ENCODE results near the gene NLRP4.

DNA sequence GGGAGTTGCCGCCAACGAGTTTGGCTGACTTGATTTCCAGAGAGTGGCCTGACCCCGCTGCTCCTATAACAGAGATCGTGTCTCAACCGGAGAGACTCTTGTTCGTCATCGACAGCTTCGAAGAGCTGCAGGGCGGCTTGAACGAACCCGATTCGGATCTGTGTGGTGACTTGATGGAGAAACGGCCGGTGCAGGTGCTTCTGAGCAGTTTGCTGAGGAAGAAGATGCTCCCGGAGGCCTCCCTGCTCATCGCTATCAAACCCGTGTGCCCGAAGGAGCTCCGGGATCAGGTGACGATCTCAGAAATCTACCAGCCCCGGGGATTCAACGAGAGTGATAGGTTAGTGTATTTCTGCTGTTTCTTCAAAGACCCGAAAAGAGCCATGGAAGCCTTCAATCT is 21.6 kb downstream of the NLRP4 start:
- TF ChIP-seq, protein P1, sequence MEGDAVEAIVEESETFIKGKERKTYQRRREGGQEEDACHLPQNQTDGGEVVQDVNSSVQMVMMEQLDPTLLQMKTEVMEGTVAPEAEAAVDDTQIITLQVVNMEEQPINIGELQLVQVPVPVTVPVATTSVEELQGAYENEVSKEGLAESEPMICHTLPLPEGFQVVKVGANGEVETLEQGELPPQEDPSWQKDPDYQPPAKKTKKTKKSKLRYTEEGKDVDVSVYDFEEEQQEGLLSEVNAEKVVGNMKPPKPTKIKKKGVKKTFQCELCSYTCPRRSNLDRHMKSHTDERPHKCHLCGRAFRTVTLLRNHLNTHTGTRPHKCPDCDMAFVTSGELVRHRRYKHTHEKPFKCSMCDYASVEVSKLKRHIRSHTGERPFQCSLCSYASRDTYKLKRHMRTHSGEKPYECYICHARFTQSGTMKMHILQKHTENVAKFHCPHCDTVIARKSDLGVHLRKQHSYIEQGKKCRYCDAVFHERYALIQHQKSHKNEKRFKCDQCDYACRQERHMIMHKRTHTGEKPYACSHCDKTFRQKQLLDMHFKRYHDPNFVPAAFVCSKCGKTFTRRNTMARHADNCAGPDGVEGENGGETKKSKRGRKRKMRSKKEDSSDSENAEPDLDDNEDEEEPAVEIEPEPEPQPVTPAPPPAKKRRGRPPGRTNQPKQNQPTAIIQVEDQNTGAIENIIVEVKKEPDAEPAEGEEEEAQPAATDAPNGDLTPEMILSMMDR (IDR thresholded peaks at IDR 0.05) = no peak
- no peak for TF ChIP-seq POLR2A (IDR thresholded peaks at IDR 0.05)
